OCI-LY1 (cell line): ENCODE data around the gene EPO.

Source experiments
- EZH2 ChIP-seq: fragments of 200-600 bp; sonication (generic), shearing (Covaris generic); IDR thresholded peaks from 2 replicates; pipeline ENCODE4 v1.8.0; 2017; ENCODE audit warnings: borderline replicate concordance, mixed run types, mild to moderate bottlenecking, antibody characterized with exemption, low read length, moderate library complexity, mixed read lengths
- TF ChIP-seq, protein P1 (sequence below): fragments of 200-600 bp; sonication (generic), shearing (Covaris generic); IDR thresholded peaks from 2 replicates; pipeline ENCODE4 v1.5.1; 2017; ENCODE audit warnings: mild to moderate bottlenecking, antibody characterized with exemption, low read length, moderate library complexity, mixed read lengths

DNA sequence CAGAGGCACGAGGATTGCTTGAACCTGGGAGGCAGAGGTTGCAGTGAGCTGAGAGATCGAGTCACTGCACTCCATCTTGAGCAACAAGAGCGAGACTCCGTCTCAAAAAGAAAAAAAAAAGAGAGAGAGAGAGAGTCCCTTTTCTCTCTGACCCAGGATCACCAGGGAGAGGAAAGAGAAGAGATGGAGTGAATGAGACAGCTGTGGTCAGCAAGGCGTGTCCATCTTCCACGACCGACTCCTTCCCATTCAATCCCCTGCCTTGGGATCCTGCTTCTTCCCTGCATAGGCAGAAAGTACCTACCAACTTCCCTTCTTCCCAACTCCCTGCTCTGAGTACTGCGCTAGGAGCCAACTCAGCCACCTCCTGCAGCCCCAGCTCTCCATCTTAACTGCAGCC, 7.9 kb downstream of the EPO start:
- TF ChIP-seq, protein P1, sequence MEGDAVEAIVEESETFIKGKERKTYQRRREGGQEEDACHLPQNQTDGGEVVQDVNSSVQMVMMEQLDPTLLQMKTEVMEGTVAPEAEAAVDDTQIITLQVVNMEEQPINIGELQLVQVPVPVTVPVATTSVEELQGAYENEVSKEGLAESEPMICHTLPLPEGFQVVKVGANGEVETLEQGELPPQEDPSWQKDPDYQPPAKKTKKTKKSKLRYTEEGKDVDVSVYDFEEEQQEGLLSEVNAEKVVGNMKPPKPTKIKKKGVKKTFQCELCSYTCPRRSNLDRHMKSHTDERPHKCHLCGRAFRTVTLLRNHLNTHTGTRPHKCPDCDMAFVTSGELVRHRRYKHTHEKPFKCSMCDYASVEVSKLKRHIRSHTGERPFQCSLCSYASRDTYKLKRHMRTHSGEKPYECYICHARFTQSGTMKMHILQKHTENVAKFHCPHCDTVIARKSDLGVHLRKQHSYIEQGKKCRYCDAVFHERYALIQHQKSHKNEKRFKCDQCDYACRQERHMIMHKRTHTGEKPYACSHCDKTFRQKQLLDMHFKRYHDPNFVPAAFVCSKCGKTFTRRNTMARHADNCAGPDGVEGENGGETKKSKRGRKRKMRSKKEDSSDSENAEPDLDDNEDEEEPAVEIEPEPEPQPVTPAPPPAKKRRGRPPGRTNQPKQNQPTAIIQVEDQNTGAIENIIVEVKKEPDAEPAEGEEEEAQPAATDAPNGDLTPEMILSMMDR, result no peak
- TF ChIP-seq EZH2, result no peak
